ENCODE results near the gene TMED7.
"Not testable (repeated sequence)": the region's sequence is repeated elsewhere in the genome, so short reads cannot be mapped to it uniquely, and the experiment has no call there.

TMED7 gene

GRCh38 chr5:115625579-115626444 is at the start of gene TMED7:
TMED7 (minus strand) TSS chr5:115626036; CDS start chr5:115625792, 244 bp downstream.
- DNase-seq (ENCODE audit: low read depth), result peak; percentile 88

DNA sequence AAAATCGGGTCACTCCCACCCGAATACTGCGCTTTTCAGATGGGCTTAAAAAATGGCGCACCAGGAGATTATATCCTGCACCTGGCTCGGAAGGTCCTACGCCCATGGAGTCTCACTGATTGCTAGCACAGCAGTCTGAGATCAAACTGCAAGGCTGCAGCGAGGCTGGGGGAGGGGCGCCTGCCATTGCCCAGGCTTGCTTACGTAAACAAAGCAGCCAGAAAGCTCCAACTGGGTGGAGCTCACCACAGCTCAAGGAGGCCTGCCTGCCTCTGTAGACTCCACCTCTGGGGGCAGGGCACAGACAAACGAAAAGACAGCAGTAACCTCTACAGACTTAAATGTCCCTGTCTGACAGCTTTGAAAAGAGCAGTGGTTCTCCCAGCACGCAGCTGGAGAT is 48.9 kb upstream of the TMED7 start:
- DNase-seq (ENCODE audit: low read depth), result not testable (repeated sequence)

DNA sequence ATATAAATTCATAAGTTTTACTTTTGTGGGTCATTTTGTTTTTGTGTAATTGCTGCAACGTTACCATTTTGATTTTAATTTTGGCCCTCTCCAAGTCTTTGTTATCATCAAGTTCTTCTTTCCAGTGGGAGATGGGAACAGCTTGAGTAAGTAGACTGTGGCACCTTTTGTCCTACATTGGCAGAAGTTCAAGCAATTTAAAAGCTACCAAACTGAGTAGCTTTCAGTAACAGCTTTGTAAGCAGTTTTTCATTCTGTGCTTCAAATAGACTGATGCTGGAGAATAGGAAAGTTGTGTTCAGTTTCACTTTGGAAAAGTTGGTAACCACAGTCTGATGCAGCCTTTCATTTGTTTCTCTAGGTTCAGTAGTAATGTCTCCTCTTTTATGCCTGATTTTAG is 47.8 kb upstream of the TMED7 start:
- DNase-seq (ENCODE audit: low read depth), result no peak

GRCh38 chr5:115671939-115672338 is 46.1 kb upstream of the TMED7 start:
- no peak for DNase-seq (ENCODE audit: low read depth)

GRCh38 chr5:115666023-115666422 is 40.2 kb upstream of the TMED7 start:
- no peak for DNase-seq (ENCODE audit: low read depth)

- DNase-seq (ENCODE audit: low read depth), result no peak
Observed at GRCh38 chr5:115661563-115661962, 35.7 kb upstream of the TMED7 start.

DNA sequence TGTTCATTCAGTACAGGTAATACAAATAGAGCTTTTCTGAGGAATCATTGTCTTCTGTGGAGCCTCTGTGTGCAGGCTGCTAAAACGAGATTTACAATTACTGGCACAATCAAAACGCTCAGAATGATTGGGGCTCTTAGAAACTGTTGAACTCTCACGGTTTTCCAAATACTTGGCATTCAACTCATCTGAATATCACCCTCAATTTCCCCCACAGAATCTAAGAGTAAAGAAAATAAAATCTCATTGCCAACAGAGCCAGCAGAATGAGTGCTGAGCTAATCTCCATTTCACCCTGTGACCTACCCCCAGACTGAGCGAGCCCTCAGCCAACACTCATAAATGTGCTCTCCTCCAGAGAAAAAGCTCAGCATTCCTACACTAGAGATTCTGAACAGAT is 35.3 kb upstream of the TMED7 start:
- no peak for DNase-seq (ENCODE audit: low read depth)

DNA sequence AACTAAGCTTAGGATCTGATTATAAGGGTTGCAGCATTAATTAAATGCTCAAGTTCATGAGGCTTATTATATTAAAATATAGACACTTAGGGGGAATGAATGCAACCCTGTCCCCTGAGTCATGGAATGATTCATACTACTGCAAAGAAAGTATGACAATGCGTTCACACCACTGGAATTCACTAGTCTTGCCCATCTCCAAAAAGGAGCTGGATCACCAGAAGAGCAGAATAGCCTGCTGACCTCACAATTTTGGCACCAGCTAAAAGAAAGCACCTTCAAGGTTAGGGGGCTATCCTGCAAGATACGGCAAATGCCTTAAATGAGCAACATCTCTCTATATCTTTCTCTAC is 32.0 kb upstream of the TMED7 start:
- peak; percentile 58 for DNase-seq (ENCODE audit: low read depth)

- DNase-seq (ENCODE audit: low read depth), result no peak
Observed at GRCh38 chr5:115657125-115657880, 31.5 kb upstream of the TMED7 start.

GRCh38 chr5:115656404-115656803 is 30.6 kb upstream of the TMED7 start:
- DNase-seq (ENCODE audit: low read depth), result no peak

DNA sequence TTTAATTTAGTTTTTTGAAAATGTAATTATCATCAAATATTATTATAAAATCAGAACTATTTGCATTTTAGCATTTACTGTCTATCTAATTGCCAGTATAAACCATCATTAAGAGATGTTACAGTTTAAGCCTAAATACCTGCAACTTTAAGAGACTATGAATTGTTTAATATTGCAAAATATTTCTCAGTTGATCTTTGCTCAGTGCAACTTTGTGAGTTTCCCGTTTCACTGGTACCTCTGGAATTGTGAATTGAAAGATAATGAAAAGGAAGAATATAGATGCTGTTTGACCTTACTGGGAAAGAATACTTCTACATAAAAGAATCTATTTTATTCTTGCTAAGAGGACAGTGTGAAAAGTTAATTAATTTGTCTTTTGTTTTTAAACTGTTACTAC is 30.2 kb upstream of the TMED7 start:
- DNase-seq (ENCODE audit: low read depth), result no peak

DNA sequence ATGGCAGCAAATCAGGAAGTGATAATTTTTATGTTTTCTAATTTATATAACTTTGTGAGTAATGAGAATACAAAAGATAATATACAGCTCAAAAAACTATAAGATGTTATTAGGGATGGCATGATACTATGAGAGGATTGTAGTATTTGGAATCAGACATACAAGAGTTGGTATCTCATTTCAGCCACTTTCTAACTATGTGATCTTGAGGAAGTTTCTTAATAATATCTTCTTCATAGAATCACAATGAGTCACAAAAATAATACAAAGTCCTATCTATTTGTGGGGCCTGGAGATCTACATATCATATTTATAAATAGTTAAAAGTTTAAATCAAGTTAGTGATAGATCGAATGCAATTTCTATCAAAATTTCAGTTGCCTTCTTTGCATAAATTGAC is 23.7 kb upstream of the TMED7 start:
- DNase-seq (ENCODE audit: low read depth), result no peak

DNA sequence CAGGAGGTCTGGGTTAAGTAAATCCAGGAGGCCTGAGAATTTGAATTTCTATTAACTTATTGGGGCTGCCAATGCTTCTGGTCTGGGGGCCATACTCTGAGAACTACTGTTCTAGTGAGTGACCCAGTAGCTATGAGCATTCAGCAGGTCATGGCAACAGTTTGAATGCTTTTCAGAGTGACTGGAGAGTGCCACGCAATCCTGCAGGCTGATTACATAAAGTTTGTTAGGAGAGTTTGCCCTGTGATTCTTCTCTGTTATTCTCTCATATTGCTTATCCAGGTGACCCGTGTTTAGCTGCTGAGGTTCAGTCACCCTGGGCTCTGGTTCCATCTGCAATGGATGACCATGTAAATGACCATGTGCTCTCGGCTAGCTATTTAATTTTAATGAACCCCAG is 22.2 kb upstream of the TMED7 start:
- no peak for DNase-seq (ENCODE audit: low read depth)

DNA sequence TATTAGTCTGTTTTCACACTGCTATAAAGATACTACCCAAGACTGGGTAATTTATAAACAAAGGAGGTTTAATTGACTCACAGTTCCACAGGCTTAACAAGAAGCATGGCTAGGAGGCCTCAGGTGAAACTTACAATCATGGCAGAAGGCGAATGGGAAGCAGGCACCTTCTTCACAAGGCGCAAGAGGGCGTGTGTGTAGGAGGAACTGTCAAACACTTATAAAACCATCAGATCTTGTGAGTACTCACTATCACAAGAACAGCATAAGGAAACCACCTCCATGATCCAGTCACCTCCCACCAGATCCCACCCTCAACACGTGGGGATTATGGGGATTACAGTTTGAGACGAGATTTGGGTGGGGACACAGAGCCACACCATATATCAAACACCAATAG is 19.6 kb upstream of the TMED7 start:
- DNase-seq (ENCODE audit: low read depth), result not testable (repeated sequence)

DNA sequence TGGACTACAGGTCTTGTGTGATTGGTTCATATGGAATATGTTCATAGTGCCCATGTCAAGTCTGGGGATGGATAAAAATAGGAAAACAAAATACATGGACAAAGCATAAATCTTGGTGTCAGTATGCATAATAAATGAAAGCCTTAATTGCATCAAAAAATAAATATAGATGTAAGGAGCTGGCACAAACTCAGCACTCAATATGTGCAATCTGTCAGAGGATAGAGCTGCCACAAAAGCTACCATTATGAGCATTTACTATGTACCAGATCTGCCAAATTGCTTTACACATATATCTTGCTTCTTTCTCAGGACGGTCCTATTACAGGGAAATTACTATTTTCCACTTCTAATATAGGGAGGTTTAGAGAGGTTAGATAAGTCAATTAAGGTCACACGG is 18.2 kb upstream of the TMED7 start:
- no peak for DNase-seq (ENCODE audit: low read depth)

DNA sequence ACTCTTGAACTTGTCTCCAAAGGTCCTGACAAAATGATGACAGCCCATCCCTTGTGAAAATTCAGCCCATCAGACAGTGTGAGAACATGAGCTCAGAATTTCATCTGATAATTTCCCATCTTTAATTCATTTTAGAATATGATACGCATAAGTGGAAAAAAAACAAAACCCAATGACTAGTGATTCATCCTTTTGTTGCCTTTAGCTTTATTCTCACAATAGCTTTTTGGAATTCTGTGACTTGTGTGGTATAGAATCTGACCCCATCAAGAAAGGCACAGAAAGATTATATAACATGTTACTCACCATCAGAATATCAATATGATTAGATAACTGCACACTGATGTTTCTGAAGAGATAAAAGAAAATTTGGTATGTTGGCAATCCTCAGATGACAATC is 16.1 kb upstream of the TMED7 start:
- no peak for DNase-seq (ENCODE audit: low read depth)

DNA sequence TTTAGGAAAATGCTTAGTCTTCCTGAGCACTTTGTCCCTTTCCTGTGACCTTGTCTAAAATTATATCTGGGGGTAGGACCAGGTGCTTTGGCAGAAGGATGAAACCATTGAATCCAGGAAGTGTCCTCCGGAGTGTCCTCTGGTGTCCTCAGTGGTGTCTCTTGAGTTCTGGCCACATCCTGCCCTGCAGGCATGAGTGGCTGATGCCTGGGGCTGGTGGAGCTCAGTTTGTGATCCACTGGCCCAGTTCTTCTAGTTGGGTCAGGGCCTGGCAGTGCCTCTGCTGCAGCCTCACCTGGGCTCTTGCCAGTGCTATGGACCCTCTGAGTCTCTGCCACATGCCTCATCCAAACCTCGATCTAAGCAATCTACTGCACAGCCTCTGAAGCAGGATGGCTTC is 14.4 kb upstream of the TMED7 start:
- DNase-seq (ENCODE audit: low read depth), result no peak

- DNase-seq (ENCODE audit: low read depth), result no peak
Observed at GRCh38 chr5:115639377-115639776, 13.5 kb upstream of the TMED7 start.

DNA sequence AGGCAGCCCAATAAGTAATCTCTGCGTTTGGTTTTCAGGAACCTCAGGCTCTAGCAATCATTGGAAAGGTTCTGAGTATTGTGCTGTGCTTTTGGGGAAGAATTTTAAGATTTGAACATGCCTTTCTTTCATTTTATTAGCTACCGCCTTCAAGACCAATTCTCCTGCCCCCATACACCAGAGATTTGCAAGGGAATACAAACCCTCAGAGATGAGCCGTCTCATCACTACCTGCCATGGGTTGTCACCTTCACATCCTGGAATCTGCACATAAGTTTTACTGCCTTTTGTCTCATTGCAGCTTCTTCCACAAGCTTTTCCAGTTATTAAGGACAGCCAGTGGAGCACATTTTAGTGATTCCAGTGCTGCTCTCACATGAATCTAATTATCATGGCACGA is 11.7 kb upstream of the TMED7 start:
- no peak for DNase-seq (ENCODE audit: low read depth)

GRCh38 chr5:115636008-115636407 is 10.2 kb upstream of the TMED7 start:
- no peak for DNase-seq (ENCODE audit: low read depth)

DNA sequence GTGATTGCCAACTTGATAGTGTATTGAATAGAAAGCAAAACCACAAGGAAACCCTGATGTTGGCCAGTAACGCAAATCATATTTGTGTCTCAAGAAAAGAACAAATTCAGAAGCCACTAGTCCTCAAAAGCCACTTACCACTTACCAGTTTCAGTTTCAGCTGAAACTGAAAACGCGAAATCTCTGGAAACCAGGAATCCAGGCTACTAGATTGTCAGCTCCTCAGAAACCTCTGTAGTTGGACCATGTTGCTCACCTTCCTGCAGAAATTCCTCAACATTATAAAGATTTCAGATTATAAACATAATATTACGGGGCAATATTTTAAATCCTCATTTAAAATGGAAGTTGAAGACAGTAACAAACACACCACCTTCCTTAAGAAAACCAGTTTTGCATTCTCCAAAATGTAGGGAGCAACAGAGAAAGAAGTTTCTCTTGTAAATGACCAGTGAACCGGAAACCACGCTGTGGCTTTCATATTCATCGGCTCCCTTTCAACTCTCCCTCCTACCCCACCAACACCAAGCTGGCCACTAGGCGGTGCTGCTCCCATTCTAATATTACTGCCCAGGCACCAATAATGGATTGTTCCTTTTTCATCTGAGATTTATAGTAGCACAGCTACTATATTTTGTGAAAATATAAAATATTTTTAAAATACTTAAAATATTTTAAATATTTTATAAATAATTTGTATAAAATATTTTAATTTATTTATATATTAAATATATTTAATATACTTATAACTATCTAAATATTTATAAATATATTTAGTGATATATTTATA is 8.7 kb upstream of the TMED7 start:
- peak; percentile 31 for DNase-seq (ENCODE audit: low read depth)

DNA sequence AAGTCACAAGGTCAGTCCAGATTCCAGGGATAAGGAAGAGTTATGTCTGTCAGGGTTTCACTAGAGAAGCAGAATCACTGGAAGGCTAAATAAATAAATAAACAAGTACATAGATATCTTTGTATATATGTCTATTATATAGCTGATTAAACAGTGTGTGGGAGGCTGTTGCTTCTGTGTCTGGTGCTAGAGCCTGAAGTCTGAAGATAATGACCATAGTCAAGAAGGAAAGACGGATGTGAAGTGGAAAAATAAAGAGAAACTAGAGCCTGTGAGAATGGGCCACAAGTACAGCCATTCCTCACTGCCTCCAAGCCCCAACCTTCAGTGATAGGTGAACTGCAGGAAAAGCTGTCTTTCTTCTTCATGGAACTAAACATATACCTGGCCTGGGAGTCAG is 4.1 kb upstream of the TMED7 start:
- no peak for DNase-seq (ENCODE audit: low read depth)

Data from GM04503 (cell line).